ENCODE results near the gene CLTRN.
A peak's percentile ranks its signal among the peaks of the same experiment; 100 is the strongest.
"Not testable (repeated sequence)": the region's sequence is repeated elsewhere in the genome, so short reads cannot be mapped to it uniquely, and the experiment has no call there.

The CLTRN gene

GRCh38 chrX:15653961-15654360 lies 10.6 kb downstream of the CLTRN start:
- no peak for DNase-seq (ENCODE audit: low read depth, low spot score)

GRCh38 chrX:15647510-15647909 lies 17.1 kb downstream of the CLTRN start:
- not testable (repeated sequence) for DNase-seq (ENCODE audit: low read depth, low spot score)

- no peak for DNase-seq (ENCODE audit: low read depth, low spot score)
Measured at GRCh38 chrX:15646543-15646942, 18.1 kb downstream of the CLTRN start.

- DNase-seq (ENCODE audit: low read depth, low spot score) = no peak
Measured at GRCh38 chrX:15646031-15646430, 18.6 kb downstream of the CLTRN start.

GRCh38 chrX:15645266-15645665 lies 19.3 kb downstream of the CLTRN start:
- DNase-seq (ENCODE audit: low read depth, low spot score) = peak; percentile 4

- DNase-seq (ENCODE audit: low read depth, low spot score) = no peak
Measured at GRCh38 chrX:15644560-15644872, 20.1 kb downstream of the CLTRN start.

- DNase-seq (ENCODE audit: low read depth, low spot score) = no peak
Measured at GRCh38 chrX:15643786-15644559, 20.6 kb downstream of the CLTRN start.

GRCh38 chrX:15631637-15632036 lies 33.0 kb downstream of the CLTRN start:
- no peak for DNase-seq (ENCODE audit: low read depth, low spot score)

- no peak for DNase-seq (ENCODE audit: low read depth, low spot score)
Measured at GRCh38 chrX:15623054-15623453, 41.6 kb downstream of the CLTRN start.

GRCh38 chrX:15619053-15619755 lies 45.4 kb downstream of the CLTRN start:
- peak; percentile 46 for DNase-seq (ENCODE audit: low read depth, low spot score)

- no peak for DNase-seq (ENCODE audit: low read depth, low spot score)
Measured at GRCh38 chrX:15617111-15617510, 47.5 kb downstream of the CLTRN start.

- no peak for DNase-seq (ENCODE audit: low read depth, low spot score)
Measured at GRCh38 chrX:15616531-15616930, 48.1 kb downstream of the CLTRN start.

GRCh38 chrX:15607067-15607466 lies 57.5 kb downstream of the CLTRN start:
- DNase-seq (ENCODE audit: low read depth, low spot score) = no peak

GRCh38 chrX:15606136-15606535 lies 58.5 kb downstream of the CLTRN start:
- DNase-seq (ENCODE audit: low read depth, low spot score) = no peak

GRCh38 chrX:15605226-15605625 lies 59.4 kb downstream of the CLTRN start:
- no peak for DNase-seq (ENCODE audit: low read depth, low spot score)

GRCh38 chrX:15602761-15603160 lies 61.8 kb downstream of the CLTRN start:
- no peak for DNase-seq (ENCODE audit: low read depth, low spot score)

- no peak for DNase-seq (ENCODE audit: low read depth, low spot score)
Measured at GRCh38 chrX:15601932-15602331, 62.7 kb downstream of the CLTRN start.

GRCh38 chrX:15600745-15601144 lies 63.9 kb downstream of the CLTRN start, which contains the start of gene ACE2:
TSS of gene ACE2 (minus strand) at chrX:15600960. CDS start at chrX:15600911, 49 bp downstream.
- no peak for DNase-seq (ENCODE audit: low read depth, low spot score)

GRCh38 chrX:15600049-15600448 lies 64.6 kb downstream of the CLTRN start:
- peak; percentile 14 for DNase-seq (ENCODE audit: low read depth, low spot score)

GRCh38 chrX:15599461-15599860 lies 65.1 kb downstream of the CLTRN start:
- DNase-seq (ENCODE audit: low read depth, low spot score) = no peak

GRCh38 chrX:15598026-15598425 lies 66.6 kb downstream of the CLTRN start:
- peak; percentile 16 for DNase-seq (ENCODE audit: low read depth, low spot score)

GRCh38 chrX:15594371-15594770 lies 70.2 kb downstream of the CLTRN start:
- no peak for DNase-seq (ENCODE audit: low read depth, low spot score)

Measured in astrocyte of the hippocampus (primary cell).